ENCODE data around the gene CCDC81. TPM values are rescaled to one million over a fixed set of nuclear protein-coding genes. Genes with fewer than 3 reads are reported as not detected.

The CCDC81 gene
- total RNA-seq, 2 donors from 2014 or later = 33.3 to 34.0 TPM

DNA sequence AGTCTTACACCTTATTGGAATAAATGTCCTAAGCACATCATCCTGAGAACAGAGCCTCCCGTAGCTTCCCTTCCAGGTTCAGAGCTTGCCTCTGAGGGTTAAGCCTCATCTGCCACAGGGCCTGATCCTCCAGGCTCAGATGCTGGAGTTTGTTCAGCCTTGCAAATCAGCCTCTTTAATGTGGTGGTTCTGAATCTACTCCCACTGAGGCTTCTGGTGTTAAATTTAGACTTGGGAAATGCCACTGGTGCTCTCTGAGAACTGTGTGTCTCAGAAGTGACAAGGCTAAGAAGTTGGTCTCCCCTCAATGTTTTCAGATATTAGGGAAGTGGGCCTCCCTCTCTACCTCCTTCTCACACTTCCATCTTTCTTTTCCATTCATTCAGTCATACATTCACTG lies 68.7 kb downstream of the CCDC81 start:
- H3K27ac ChIP-seq (ENCODE audit: low read depth, low read length) = no peak overlapping the region
- H3K4me1 Mint-ChIP-seq = peaks cover 6% of the 10 kb centered on the region
- peaks cover 75% of the 10 kb centered on the region for H3K36me3 ChIP-seq (ENCODE audit: control insufficient read depth, insufficient read depth, low read length)
- no peak overlapping the region for H3K4me3 Mint-ChIP-seq
- TF ChIP-seq, protein P1, sequence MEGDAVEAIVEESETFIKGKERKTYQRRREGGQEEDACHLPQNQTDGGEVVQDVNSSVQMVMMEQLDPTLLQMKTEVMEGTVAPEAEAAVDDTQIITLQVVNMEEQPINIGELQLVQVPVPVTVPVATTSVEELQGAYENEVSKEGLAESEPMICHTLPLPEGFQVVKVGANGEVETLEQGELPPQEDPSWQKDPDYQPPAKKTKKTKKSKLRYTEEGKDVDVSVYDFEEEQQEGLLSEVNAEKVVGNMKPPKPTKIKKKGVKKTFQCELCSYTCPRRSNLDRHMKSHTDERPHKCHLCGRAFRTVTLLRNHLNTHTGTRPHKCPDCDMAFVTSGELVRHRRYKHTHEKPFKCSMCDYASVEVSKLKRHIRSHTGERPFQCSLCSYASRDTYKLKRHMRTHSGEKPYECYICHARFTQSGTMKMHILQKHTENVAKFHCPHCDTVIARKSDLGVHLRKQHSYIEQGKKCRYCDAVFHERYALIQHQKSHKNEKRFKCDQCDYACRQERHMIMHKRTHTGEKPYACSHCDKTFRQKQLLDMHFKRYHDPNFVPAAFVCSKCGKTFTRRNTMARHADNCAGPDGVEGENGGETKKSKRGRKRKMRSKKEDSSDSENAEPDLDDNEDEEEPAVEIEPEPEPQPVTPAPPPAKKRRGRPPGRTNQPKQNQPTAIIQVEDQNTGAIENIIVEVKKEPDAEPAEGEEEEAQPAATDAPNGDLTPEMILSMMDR (conservative IDR thresholded peaks at IDR 0.05) = no peak
- no peak overlapping the region for H3K4me3 ChIP-seq (ENCODE audit: low read length)
- 0% methylated on average over 1 of the region's 1 CpG for WGBS, 2 experiments (ENCODE audit: insufficient coverage in 1 of 2, insufficient read length in 1 of 2)
- H3K36me3 Mint-ChIP-seq (ENCODE audit: low read depth) = peaks cover 39% of the 10 kb centered on the region
- H3K27me3 ChIP-seq (ENCODE audit: control insufficient read depth, insufficient read depth, low read length, poor library complexity, severe bottlenecking) = no peaks in the 10 kb centered on the region
- H3K27ac Mint-ChIP-seq = no peak overlapping the region
- no peaks in the 10 kb centered on the region for H3K4me1 ChIP-seq (ENCODE audit: control insufficient read depth, insufficient read depth, low read length)
- DNase-seq = no peak
- H3K9me3 ChIP-seq (ENCODE audit: control insufficient read depth, low read length) = no peaks in the 10 kb centered on the region
- H3K27me3 Mint-ChIP-seq (ENCODE audit: insufficient read depth) = no peaks in the 10 kb centered on the region
- no peaks in the 10 kb centered on the region for H3K9me3 Mint-ChIP-seq
- no peak overlapping the region for H3K9ac ChIP-seq (ENCODE audit: extremely low read depth, low read length, poor library complexity, severe bottlenecking)

DNA sequence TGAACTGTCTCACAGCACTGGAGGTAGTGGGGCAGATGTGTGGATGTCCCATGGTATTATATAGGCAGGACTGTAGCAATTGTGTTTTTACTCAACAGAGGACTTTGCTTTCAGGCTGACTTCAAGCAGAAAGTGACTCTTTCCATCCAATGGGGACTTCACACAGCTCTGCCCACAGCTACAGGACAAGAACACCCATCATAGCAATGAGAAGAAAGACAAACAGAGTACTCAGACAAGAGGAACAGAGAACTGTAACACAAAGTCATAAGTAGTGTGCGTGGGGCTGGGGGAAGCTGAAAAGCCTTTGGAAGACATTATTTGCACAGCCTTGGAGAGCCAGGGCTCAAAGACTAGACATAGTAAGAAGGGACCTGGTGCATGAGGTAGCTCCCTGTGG lies 70.3 kb downstream of the CCDC81 start:
- H3K27me3 Mint-ChIP-seq (ENCODE audit: insufficient read depth) = no peaks in the 10 kb centered on the region
- Histone ChIP-seq H3K4me1 (ENCODE audit: control insufficient read depth, insufficient read depth, low read length) (no peaks in the 10 kb centered on the region), H3K27me3 (ENCODE audit: control insufficient read depth, insufficient read depth, low read length, poor library complexity, severe bottlenecking) (no peaks in the 10 kb centered on the region), H3K27ac (ENCODE audit: low read depth, low read length) (no peak overlapping the region), H3K4me3 (ENCODE audit: low read length) (no peak overlapping the region), H3K36me3 (ENCODE audit: control insufficient read depth, insufficient read depth, low read length) (peaks cover 68% of the 10 kb centered on the region), H3K9me3 (ENCODE audit: control insufficient read depth, low read length) (no peaks in the 10 kb centered on the region), H3K9ac (ENCODE audit: extremely low read depth, low read length, poor library complexity, severe bottlenecking) (no peak overlapping the region)
- H3K4me1 Mint-ChIP-seq = peaks cover 1% of the 10 kb centered on the region
- WGBS, 2 experiments (ENCODE audit: insufficient coverage in 1 of 2, insufficient read length in 1 of 2) = 80 to 97% methylated on average over 1 of the region's 1 CpG
- H3K27ac Mint-ChIP-seq = no peak overlapping the region
- TF ChIP-seq, protein P1 (conservative IDR thresholded peaks at IDR 0.05) = no peak
- H3K9me3 Mint-ChIP-seq = no peaks in the 10 kb centered on the region
- H3K4me3 Mint-ChIP-seq = no peak overlapping the region
- peaks cover 39% of the 10 kb centered on the region for H3K36me3 Mint-ChIP-seq (ENCODE audit: low read depth)
- no peak for DNase-seq

DNA sequence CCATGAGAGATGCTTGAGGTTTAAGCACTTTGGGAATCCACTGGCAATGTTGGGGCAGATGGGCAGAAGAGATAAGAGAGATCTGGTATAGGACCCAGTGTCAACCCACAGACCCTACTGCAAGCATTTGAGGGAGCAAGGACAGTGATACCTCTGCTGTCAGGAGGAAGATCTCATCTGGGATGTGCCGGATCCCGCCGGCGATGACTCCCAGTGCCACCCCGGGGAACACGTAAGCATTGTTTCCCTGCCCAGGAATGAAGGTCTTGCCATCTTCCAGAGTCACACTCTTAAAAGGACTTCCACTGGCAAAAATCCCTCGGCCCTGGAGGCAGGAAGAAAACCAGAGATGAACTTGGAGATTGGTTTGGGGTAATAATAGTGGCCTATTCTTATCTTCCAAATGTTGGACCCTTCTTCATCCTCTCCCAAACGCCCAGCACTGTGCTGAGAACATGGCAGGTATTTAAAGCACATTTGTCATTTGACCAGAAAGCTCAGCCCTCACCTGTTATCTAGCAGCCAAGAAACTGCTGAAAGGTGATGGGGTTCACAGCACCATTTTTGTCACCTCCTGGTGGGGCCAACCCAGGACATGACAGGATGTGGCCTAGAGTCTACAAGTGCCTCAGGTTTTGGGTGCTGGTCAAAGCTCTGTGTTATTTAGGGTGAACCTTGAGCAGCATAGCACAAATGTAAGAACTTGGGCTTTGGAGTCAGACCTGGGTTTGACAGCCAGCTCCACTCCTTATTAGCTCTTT lies 71.7 kb downstream of the CCDC81 start:
- Histone ChIP-seq H3K9ac (ENCODE audit: extremely low read depth, low read length, poor library complexity, severe bottlenecking) (no peak overlapping the region), H3K36me3 (ENCODE audit: control insufficient read depth, insufficient read depth, low read length) (peaks cover 74% of the 10 kb centered on the region), H3K4me1 (ENCODE audit: control insufficient read depth, insufficient read depth, low read length) (no peaks in the 10 kb centered on the region), H3K9me3 (ENCODE audit: control insufficient read depth, low read length) (no peaks in the 10 kb centered on the region), H3K4me3 (ENCODE audit: low read length) (no peak overlapping the region), H3K27me3 (ENCODE audit: control insufficient read depth, insufficient read depth, low read length, poor library complexity, severe bottlenecking) (no peaks in the 10 kb centered on the region), H3K27ac (ENCODE audit: low read depth, low read length) (no peak overlapping the region)
- H3K4me3 Mint-ChIP-seq = no peak overlapping the region
- no peak overlapping the region for H3K27ac Mint-ChIP-seq
- WGBS, 2 experiments (ENCODE audit: insufficient coverage in 1 of 2, insufficient read length in 1 of 2) = 92 to 96% methylated on average over 2 to 8 of the region's 8 CpGs
- no peaks in the 10 kb centered on the region for H3K27me3 Mint-ChIP-seq (ENCODE audit: insufficient read depth)
- peaks cover 5% of the 10 kb centered on the region for H3K4me1 Mint-ChIP-seq
- H3K9me3 Mint-ChIP-seq = no peaks in the 10 kb centered on the region
- TF ChIP-seq, protein P1 (conservative IDR thresholded peaks at IDR 0.05) = no peak
- DNase-seq = no peak
- peaks cover 45% of the 10 kb centered on the region for H3K36me3 Mint-ChIP-seq (ENCODE audit: low read depth)
